ENCODE results near the gene DARS1.

DNA sequence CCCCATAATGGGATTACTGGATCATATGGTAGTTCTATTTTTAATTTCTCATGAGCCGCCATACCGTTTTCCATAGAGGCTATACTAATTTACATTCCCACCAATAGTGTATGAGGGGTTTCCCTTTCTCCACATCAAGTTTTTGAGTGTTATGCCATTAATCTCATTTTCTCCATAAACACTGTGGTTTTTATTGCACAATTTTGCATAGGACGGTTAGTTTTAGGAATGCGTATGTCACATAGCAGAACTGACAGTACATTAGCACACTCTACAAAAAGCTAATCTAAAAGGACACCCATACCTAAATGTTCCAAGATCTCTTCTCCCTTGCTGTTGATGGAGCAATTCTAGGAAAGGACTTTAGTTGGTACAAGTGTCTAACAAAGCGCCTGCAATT, 32.5 kb downstream of the DARS1 start:
- TF ChIP-seq POLR2A (IDR thresholded peaks at IDR 0.05) (no peak), CTCF (IDR thresholded peaks at IDR 0.05) (no peak), EP300 (IDR thresholded peaks at IDR 0.05) (no peak)
